Islet of Langerhans (tissue), 1 donor: ENCODE data around the gene AARS2.
A peak's percentile ranks its signal among the peaks of the same experiment; 100 is the strongest.
"Not testable (repeated sequence)": the region's sequence is repeated elsewhere in the genome, so short reads cannot be mapped to it uniquely, and the experiment has no call there.

ENCODE experiments used
- FAIRE-seq: peaks from one replicate; lab custom pipeline; 2011; peaks lifted over from hg19 to GRCh38; lab: Jason Lieb, UNC

The AARS2 gene

GRCh38 chr6:44312901-44313788, at the start of gene AARS2:
Gene AARS2 (minus strand): TSS chr6:44313347. CDS start chr6:44313323, 24 bp downstream.
- FAIRE-seq, result no peak

- no peak for FAIRE-seq
Observed at GRCh38 chr6:44361947-44362346, 48.8 kb upstream of the AARS2 start.

- FAIRE-seq, result no peak
Observed at GRCh38 chr6:44359973-44360372, 46.8 kb upstream of the AARS2 start.

- no peak for FAIRE-seq
Observed at GRCh38 chr6:44356487-44356886, 43.3 kb upstream of the AARS2 start.

- FAIRE-seq, result no peak
Observed at GRCh38 chr6:44355640-44356039, 42.5 kb upstream of the AARS2 start.

GRCh38 chr6:44353336-44353735, 40.2 kb upstream of the AARS2 start:
- no peak for FAIRE-seq

- no peak for FAIRE-seq
Observed at GRCh38 chr6:44352259-44352658, 39.1 kb upstream of the AARS2 start.

GRCh38 chr6:44350650-44350994, 37.5 kb upstream of the AARS2 start:
- not testable (repeated sequence) for FAIRE-seq

GRCh38 chr6:44349904-44350649, 36.9 kb upstream of the AARS2 start:
- no peak for FAIRE-seq

- FAIRE-seq, result not testable (repeated sequence)
Observed at GRCh38 chr6:44346818-44347217, 33.7 kb upstream of the AARS2 start.

- FAIRE-seq, result no peak
Observed at GRCh38 chr6:44342489-44342888, 29.3 kb upstream of the AARS2 start, which contains the start of gene SPATS1. Gene SPATS1 (plus strand): TSS chr6:44342650. CDS start chr6:44343096, 446 bp downstream.

- FAIRE-seq, result no peak
Observed at GRCh38 chr6:44342052-44342451, 28.9 kb upstream of the AARS2 start.

GRCh38 chr6:44341095-44341890, 28.1 kb upstream of the AARS2 start:
- no peak for FAIRE-seq

GRCh38 chr6:44339763-44340625, 26.8 kb upstream of the AARS2 start:
- no peak for FAIRE-seq

- no peak for FAIRE-seq
Observed at GRCh38 chr6:44339301-44339700, 26.2 kb upstream of the AARS2 start.

- FAIRE-seq, result peak; percentile 21
Observed at GRCh38 chr6:44338228-44339122, 25.3 kb upstream of the AARS2 start.

GRCh38 chr6:44335631-44336030, 22.5 kb upstream of the AARS2 start:
- FAIRE-seq, result no peak

GRCh38 chr6:44333942-44334341, 20.8 kb upstream of the AARS2 start:
- no peak for FAIRE-seq

- FAIRE-seq, result no peak
Observed at GRCh38 chr6:44333273-44333919, 20.2 kb upstream of the AARS2 start.

- no peak for FAIRE-seq
Observed at GRCh38 chr6:44332585-44332984, 19.4 kb upstream of the AARS2 start.
